DOHH2 (cell line): Measurements from ENCODE around the gene SIPA1L3.

Experiments used
- H3F3A ChIP-seq: fragments of 200-600 bp; sonication (generic), shearing (Covaris generic); 2 replicates; pipeline ENCODE4 v1.6.0; 2016; ENCODE audit warnings: antibody characterized with exemption, mild to moderate bottlenecking; ENCODE audit not compliant: control insufficient read depth, insufficient read depth
- H3K27ac ChIP-seq: fragments of 200-600 bp; sonication (generic); 2 replicates; pipeline ENCODE4 v1.5.1; 2014; ENCODE audit warnings: low read depth, mild to moderate bottlenecking, low read length, moderate library complexity
- H3K27me3 ChIP-seq: fragments of 200-600 bp; sonication (generic); 2 replicates; pipeline ENCODE4 v1.6.1; 2014; ENCODE audit warnings: mild to moderate bottlenecking, low read length, mixed read lengths; ENCODE audit not compliant: control insufficient read depth
- H3K36me3 ChIP-seq: fragments of 200-600 bp; sonication (generic); 2 replicates; pipeline ENCODE4 v1.6.1; 2014; ENCODE audit warnings: mild to moderate bottlenecking, low read length, moderate library complexity, mixed read lengths; ENCODE audit not compliant: control insufficient read depth
- H3K4me1 ChIP-seq: fragments of 200-600 bp; sonication (generic); 2 replicates; pipeline ENCODE4 v1.6.1; 2014; ENCODE audit warnings: mild to moderate bottlenecking, low read length, mixed read lengths; ENCODE audit not compliant: control insufficient read depth
- H3K4me2 ChIP-seq: fragments of 200-600 bp; sonication (generic); 2 replicates; pipeline ENCODE4 v1.6.0; 2014; ENCODE audit warnings: mild to moderate bottlenecking, low read length, moderate library complexity
- H3K4me3 ChIP-seq: fragments of 200-600 bp; sonication (generic); 2 replicates; pipeline ENCODE4 v1.5.1; 2014; ENCODE audit warnings: mild to moderate bottlenecking, low read length, mixed read lengths
- H3K79me2 ChIP-seq: fragments of 200-600 bp; sonication (generic); 2 replicates; pipeline ENCODE4 v1.6.1; 2014; ENCODE audit warnings: mild to moderate bottlenecking, low read length, mixed read lengths; ENCODE audit not compliant: control insufficient read depth
- H3K9me2 ChIP-seq: fragments of 200-600 bp; sonication (generic); replicated peaks from 2 replicates; pipeline ENCODE4 v1.6.1; 2014; ENCODE audit warnings: mild to moderate bottlenecking, low read length, mixed read lengths; ENCODE audit not compliant: control insufficient read depth
- H3K9me3 ChIP-seq: fragments of 200-600 bp; sonication (generic); 2 replicates; pipeline ENCODE4 v1.6.1; 2014; ENCODE audit warnings: antibody characterized with exemption, low read length, mixed read lengths; ENCODE audit not compliant: control insufficient read depth, insufficient read depth
- H4K20me1 ChIP-seq: fragments of 200-600 bp; sonication (generic); 2 replicates; pipeline ENCODE4 v1.6.0; 2014; ENCODE audit warnings: low read depth, mild to moderate bottlenecking, antibody characterized with exemption, low read length, moderate library complexity; ENCODE audit not compliant: control insufficient read depth, insufficient read depth
- EZH2phosphoT487 ChIP-seq: fragments of 200-600 bp; sonication (generic); IDR thresholded peaks from 2 replicates; pipeline ENCODE4 v1.6.1; 2017; ENCODE audit warnings: borderline replicate concordance, mild to moderate bottlenecking, antibody characterized with exemption, low read length, moderate library complexity, mixed read lengths
- TF ChIP-seq, protein P1 (sequence below): fragments of 200-600 bp; sonication (generic); IDR thresholded peaks from one replicate; pipeline ENCODE4 v1.5.1; 2014; ENCODE audit warnings: antibody characterized with exemption, mild to moderate bottlenecking, low read depth, low read length; ENCODE audit not compliant: poor library complexity, severe bottlenecking

The SIPA1L3 gene

DNA sequence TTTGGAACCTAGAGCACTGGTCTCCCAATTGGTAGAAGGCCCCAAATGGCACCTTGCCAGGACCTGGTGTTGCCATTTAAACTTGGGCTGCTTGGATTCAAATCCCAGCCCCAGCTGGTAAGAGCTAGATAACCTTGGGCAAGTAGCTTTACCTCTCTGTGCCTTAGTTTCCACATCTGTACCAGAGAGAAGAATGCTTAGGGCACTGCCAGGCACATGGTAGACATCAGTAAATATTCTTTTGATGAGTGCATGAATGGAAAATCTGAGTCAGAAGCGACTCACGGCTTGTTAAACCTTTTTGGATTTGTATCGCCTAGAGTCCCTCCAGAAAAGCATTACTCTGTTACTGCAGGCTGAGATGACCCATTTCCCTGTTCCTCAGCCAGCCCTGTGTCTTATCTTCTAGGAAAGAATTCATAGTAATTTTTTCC is 90.9 kb downstream of the SIPA1L3 start:
- Histone ChIP-seq H3K27ac (no peak overlapping the region), H3K9me2 (no peaks in the 10 kb centered on the region), H3F3A (0 out of 2 replicates have a peak, but pooled peaks cover 7% of the 10 kb centered on the region), H3K4me1 (peaks cover 21% of the 10 kb centered on the region), H3K36me3 (no peaks in the 10 kb centered on the region), H3K27me3 (no peaks in the 10 kb centered on the region), H3K79me2 (peaks cover 42% of the 10 kb centered on the region), H4K20me1 (no peaks in the 10 kb centered on the region), H3K9me3 (no peaks in the 10 kb centered on the region), H3K4me3 (no peak overlapping the region), H3K4me2 (no peak overlapping the region)
- TF ChIP-seq, protein P1, sequence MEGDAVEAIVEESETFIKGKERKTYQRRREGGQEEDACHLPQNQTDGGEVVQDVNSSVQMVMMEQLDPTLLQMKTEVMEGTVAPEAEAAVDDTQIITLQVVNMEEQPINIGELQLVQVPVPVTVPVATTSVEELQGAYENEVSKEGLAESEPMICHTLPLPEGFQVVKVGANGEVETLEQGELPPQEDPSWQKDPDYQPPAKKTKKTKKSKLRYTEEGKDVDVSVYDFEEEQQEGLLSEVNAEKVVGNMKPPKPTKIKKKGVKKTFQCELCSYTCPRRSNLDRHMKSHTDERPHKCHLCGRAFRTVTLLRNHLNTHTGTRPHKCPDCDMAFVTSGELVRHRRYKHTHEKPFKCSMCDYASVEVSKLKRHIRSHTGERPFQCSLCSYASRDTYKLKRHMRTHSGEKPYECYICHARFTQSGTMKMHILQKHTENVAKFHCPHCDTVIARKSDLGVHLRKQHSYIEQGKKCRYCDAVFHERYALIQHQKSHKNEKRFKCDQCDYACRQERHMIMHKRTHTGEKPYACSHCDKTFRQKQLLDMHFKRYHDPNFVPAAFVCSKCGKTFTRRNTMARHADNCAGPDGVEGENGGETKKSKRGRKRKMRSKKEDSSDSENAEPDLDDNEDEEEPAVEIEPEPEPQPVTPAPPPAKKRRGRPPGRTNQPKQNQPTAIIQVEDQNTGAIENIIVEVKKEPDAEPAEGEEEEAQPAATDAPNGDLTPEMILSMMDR = no peak
- TF ChIP-seq EZH2phosphoT487 = no peak

DNA sequence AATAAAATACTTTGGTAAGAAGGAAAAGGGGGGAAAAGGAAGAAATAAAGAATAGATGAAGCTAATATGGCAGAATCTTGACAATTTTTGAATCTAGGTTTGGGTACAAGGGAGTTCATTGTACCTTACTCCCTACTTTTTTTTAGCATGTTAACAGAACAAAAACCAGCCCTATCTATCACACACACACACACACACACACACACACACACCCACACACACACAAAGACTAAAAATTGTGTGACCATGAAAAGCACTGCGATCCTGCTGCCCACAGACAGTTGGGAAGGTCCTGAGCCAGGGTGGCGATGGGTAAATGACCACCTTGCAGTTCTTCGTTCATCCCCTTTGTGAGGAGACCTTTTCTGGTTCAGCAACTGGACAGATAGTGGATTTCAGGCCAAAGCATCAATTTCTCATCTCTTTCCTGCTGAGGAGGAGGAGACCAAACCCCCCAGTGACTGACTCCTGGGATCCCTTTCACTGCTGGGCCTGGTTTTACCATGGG is 91.8 kb downstream of the SIPA1L3 start:
- peaks cover 31% of the 10 kb centered on the region for H3K4me1 ChIP-seq
- no peak overlapping the region for H3K27ac ChIP-seq
- peaks cover 48% of the 10 kb centered on the region for H3K79me2 ChIP-seq
- H3K9me3 ChIP-seq = no peaks in the 10 kb centered on the region
- H3K4me3 ChIP-seq = no peak overlapping the region
- peaks cover 10% of the 10 kb centered on the region; the same call in 1 of the 2 replicates for H3F3A ChIP-seq
- H3K36me3 ChIP-seq = peaks cover 3% of the 10 kb centered on the region; the same call in 1 of the 2 replicates
- H4K20me1 ChIP-seq = no peaks in the 10 kb centered on the region
- no peaks in the 10 kb centered on the region for H3K9me2 ChIP-seq
- no peak overlapping the region for H3K4me2 ChIP-seq
- no peaks in the 10 kb centered on the region for H3K27me3 ChIP-seq
- no peak for TF ChIP-seq EZH2phosphoT487
- TF ChIP-seq, protein P1 = no peak

DNA sequence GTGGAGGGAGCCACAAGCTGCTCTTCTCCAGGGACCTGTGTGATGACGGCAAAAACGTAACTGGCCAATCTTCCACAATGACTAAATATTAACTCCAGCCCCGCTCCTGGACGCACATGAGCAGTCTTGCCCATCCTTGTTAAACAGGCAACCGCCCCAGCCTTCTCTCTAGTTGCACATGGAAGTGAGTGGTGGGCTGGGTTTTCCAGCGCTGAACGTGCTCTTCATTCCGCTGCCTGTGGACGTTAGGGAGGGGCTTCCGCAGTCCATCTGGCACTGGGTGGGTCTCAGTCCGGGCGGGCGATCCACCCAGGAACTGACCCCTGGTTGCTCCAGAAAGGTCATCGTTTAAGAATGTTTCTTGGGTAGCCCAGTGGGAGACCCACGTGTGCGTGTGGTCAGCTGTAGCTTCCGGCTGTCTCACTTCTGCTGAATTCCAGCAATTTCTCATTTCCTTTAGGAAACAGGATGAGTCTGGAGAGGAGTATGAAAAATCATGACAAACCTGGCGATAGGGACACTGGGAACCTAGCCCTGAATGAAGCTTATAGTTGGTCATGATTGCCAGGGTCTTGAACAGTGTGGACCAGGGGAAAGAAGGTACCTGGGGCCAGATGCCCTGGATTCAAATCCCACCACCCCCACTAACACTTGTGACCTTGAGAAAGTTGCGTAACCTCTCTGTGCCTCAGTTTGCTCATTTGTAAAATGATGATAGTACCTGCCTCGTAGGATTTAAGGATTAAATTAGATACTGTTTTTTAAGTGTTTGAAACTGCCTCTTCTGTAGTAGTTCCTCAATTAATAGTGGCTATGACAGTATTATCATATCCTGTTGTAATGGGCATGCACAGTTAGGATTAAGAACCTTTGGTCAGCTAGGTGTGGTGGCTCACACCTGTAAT is 92.6 kb downstream of the SIPA1L3 start:
- peaks cover 10% of the 10 kb centered on the region; the same call in 1 of the 2 replicates for H3F3A ChIP-seq
- no peak overlapping the region for H3K4me2 ChIP-seq
- no peaks in the 10 kb centered on the region for H4K20me1 ChIP-seq
- H3K4me1 ChIP-seq = peaks cover 38% of the 10 kb centered on the region
- H3K9me3 ChIP-seq = no peaks in the 10 kb centered on the region
- H3K9me2 ChIP-seq = no peaks in the 10 kb centered on the region
- no peak overlapping the region for H3K27ac ChIP-seq
- peaks cover 48% of the 10 kb centered on the region for H3K79me2 ChIP-seq
- TF ChIP-seq EZH2phosphoT487 = no peak
- TF ChIP-seq, protein P1 = no peak
- no peaks in the 10 kb centered on the region for H3K27me3 ChIP-seq
- no peak overlapping the region for H3K4me3 ChIP-seq
- H3K36me3 ChIP-seq = peaks cover 3% of the 10 kb centered on the region; the same call in 1 of the 2 replicates
